ACHN (cell line): ENCODE data around the gene FGF18.

Experiments
- DNase-seq: peaks from one replicate; pipeline ENCODE4 v3.0.0-alpha.2; 2015
- in situ Hi-C: cut with HindIII; loops from 2 replicates; pipeline ENCODE4 v1.10.0; 2017; ENCODE audit warnings: low sequenced_read_pairs, low pct_ligation_motif_present, low pct_unique_long_range_greater_than_20kb

FGF18 gene

GRCh38 chr5:171432583-171433351, 13.3 kb downstream of the FGF18 start:
- in situ Hi-C loops: no loop called here
- DNase-seq: no peak

- in situ Hi-C loops: no loop called here
Observed at GRCh38 chr5:171433352-171433698, 13.9 kb downstream of the FGF18 start.

GRCh38 chr5:171433982-171434676, 14.7 kb downstream of the FGF18 start:
- no peak for DNase-seq
- in situ Hi-C loops: no loop called here

More at GRCh38 chr5:171433352-171433698, 13.9 kb downstream of the FGF18 start:
- no peak for DNase-seq

GRCh38 chr5:171434874-171435273, 15.4 kb downstream of the FGF18 start:
- in situ Hi-C loops: no loop called here
- DNase-seq: no peak

GRCh38 chr5:171435908-171436307, 16.5 kb downstream of the FGF18 start:
- no peak for DNase-seq
- in situ Hi-C loops: no loop called here

- in situ Hi-C loops: no loop called here
- no peak for DNase-seq
Observed at GRCh38 chr5:171436804-171437285, 17.4 kb downstream of the FGF18 start.

- in situ Hi-C loops: no loop called here
- no peak for DNase-seq
Observed at GRCh38 chr5:171437286-171437821, 17.9 kb downstream of the FGF18 start.

- in situ Hi-C loops: no loop called here
- DNase-seq: no peak
Observed at GRCh38 chr5:171438738-171439137, 19.3 kb downstream of the FGF18 start.

- in situ Hi-C loops: no loop called here
- no peak for DNase-seq
Observed at GRCh38 chr5:171441246-171441791, 21.9 kb downstream of the FGF18 start.

- DNase-seq: no peak
- in situ Hi-C loops: no loop called here
Observed at GRCh38 chr5:171442287-171443042, 23.0 kb downstream of the FGF18 start.

- no peak for DNase-seq
- in situ Hi-C loops: no loop called here
Observed at GRCh38 chr5:171444582-171444981, 25.1 kb downstream of the FGF18 start.

GRCh38 chr5:171445644-171446516, 26.4 kb downstream of the FGF18 start:
- in situ Hi-C loops: no loop called here

GRCh38 chr5:171447226-171447625, 27.8 kb downstream of the FGF18 start:
- no peak for DNase-seq
- in situ Hi-C loops: no loop called here

More at GRCh38 chr5:171445644-171446516, 26.4 kb downstream of the FGF18 start:
- no peak for DNase-seq

GRCh38 chr5:171449426-171449825, 30.0 kb downstream of the FGF18 start:
- DNase-seq: no peak
- in situ Hi-C loops: no loop called here

GRCh38 chr5:171450423-171451331, 31.2 kb downstream of the FGF18 start:
- peak; percentile 56 for DNase-seq
- in situ Hi-C loops: no loop called here

GRCh38 chr5:171451421-171451820, 32.0 kb downstream of the FGF18 start:
- DNase-seq: no peak
- in situ Hi-C loops: no loop called here
